H1 (cell line): ENCODE data around the gene FHIT. TPM values are rescaled to one million over a fixed set of nuclear protein-coding genes. Genes with fewer than 3 reads are reported as not detected.

Experiments
- CTCF ChIA-PET: fragments of 300-600 bp; sonication (Branson Sonifier 250); formaldehyde crosslinking; loops from one replicate; lab custom pipeline; 2021; ENCODE audit not compliant: partially characterized antibody; lab: Charles Lee
- POLR2A ChIA-PET: fragments of 300-600 bp; sonication (Branson Sonifier 250); formaldehyde crosslinking; loops from one replicate; lab custom pipeline; 2021; ENCODE audit warnings: inconsistent platforms; ENCODE audit not compliant: partially characterized antibody; lab: Charles Lee
- DNase-seq, 2 experiments: peaks; one replicate each; pipeline versions ENCODE4 v3.0.0 to v3.0.0-alpha.2; 2010 to 2022; ENCODE audit warnings: low spot score in 2 of 2, low read depth in 1 of 2, mixed read lengths in 1 of 2
- FAIRE-seq: peaks from 2 replicates; lab custom pipeline; 2011; peaks lifted over from hg19 to GRCh38; lab: Jason Lieb, UNC
- H2AFZ ChIP-seq: 2 replicates; pipeline ENCODE4 v1.8.1; 2012; ENCODE audit warnings: low read length, inconsistent platforms
- H2AK5ac ChIP-seq: 2 replicates; pipeline ENCODE4 v1.6.1; 2013; ENCODE audit warnings: low read depth, low read length
- H2BK120ac ChIP-seq: replicated peaks from 2 replicates; pipeline ENCODE3; 2013; ENCODE audit warnings: low read depth, low read length, inconsistent platforms
- H2BK12ac ChIP-seq: 2 replicates; pipeline ENCODE4 v1.6.1; 2013; ENCODE audit warnings: low read depth, low read length
- H2BK15ac ChIP-seq: 2 replicates; pipeline ENCODE4 v1.6.1; 2013; ENCODE audit warnings: low read length
- H2BK20ac ChIP-seq: 2 replicates; pipeline ENCODE4 v1.6.1; 2013; ENCODE audit warnings: low read length
- H2BK5ac ChIP-seq: 2 replicates; pipeline ENCODE4 v1.6.1; 2013; ENCODE audit warnings: low read depth, low read length
- H3K14ac ChIP-seq: 2 replicates; pipeline ENCODE4 v1.6.1; 2013; ENCODE audit warnings: inconsistent platforms; ENCODE audit not compliant: insufficient read length
- H3K18ac ChIP-seq: 2 replicates; pipeline ENCODE4 v1.6.1; 2013; ENCODE audit warnings: low read length; ENCODE audit errors: extremely low read depth
- H3K23ac ChIP-seq: 2 replicates; pipeline ENCODE4 v1.6.1; 2013; ENCODE audit warnings: inconsistent platforms; ENCODE audit not compliant: insufficient read length
- H3K23me2 ChIP-seq: 2 replicates; pipeline ENCODE4 v1.6.1; 2013; ENCODE audit warnings: low read depth, low read length
- H3K27ac ChIP-seq: 2 replicates; pipeline ENCODE4 v1.6.1; 2011; ENCODE audit warnings: low read depth, low read length, inconsistent platforms
- H3K27me3 ChIP-seq, 4 experiments: replicated peaks in 1 of 4; 1 replicate in 1 of 4; 2 replicates in 3 of 4; pipeline versions ENCODE4 v1.6.1 to v1.8.1; 2011 to 2013; ENCODE audit warnings: low read length in 3 of 4, mild to moderate bottlenecking in 3 of 4, inconsistent platforms in 2 of 4, mixed read lengths in 2 of 4, moderate library complexity in 1 of 4; ENCODE audit not compliant: control insufficient read depth in 3 of 4, insufficient read depth in 3 of 4; ENCODE audit errors: extremely low read depth in 1 of 4
- H3K36me3 ChIP-seq, 4 experiments: 2 replicates each; pipeline versions ENCODE4 v1.6.1 to v1.8.1; 2011 to 2013; ENCODE audit warnings: mild to moderate bottlenecking in 4 of 4, low read length in 3 of 4, moderate library complexity in 2 of 4, control low read depth in 1 of 4, inconsistent platforms in 1 of 4; ENCODE audit not compliant: insufficient read depth in 4 of 4, control insufficient read depth in 2 of 4
- H3K4ac ChIP-seq: replicated peaks from 2 replicates; pipeline ENCODE3; 2013; ENCODE audit warnings: low read length, low read depth, mixed read lengths, inconsistent platforms; ENCODE audit not compliant: insufficient read length
- H3K4me1 ChIP-seq, 4 experiments: replicated peaks in 1 of 4; 1 replicate in 1 of 4; 2 replicates in 3 of 4; pipeline versions ENCODE4 v1.6.1 to v1.8.1; 2011 to 2013; ENCODE audit warnings: low read length in 3 of 4, inconsistent platforms in 2 of 4, mixed read lengths in 1 of 4; ENCODE audit not compliant: insufficient read depth in 4 of 4, control insufficient read depth in 3 of 4
- H3K4me2 ChIP-seq, 2 experiments: 2 replicates each; pipeline versions ENCODE4 v1.6.1 to v1.8.1; 2011 to 2013; ENCODE audit warnings: low read depth in 2 of 2, low read length in 2 of 2, control low read depth in 1 of 2, inconsistent platforms in 1 of 2, mild to moderate bottlenecking in 1 of 2; ENCODE audit not compliant: insufficient read depth in 1 of 2
- H3K4me3 ChIP-seq, 4 experiments: fragments of 200-600, 300-600 bp in 1 of 4; sonication (generic), shearing (Covaris generic), sonication (Bioruptor Twin) in 1 of 4; 2 replicates each; pipeline versions ENCODE4 v1.5.1 to v1.8.1; 2011 to 2016; ENCODE audit warnings: low read length in 4 of 4, low read depth in 3 of 4, control low read depth in 2 of 4, inconsistent platforms in 2 of 4, mild to moderate bottlenecking in 2 of 4, mixed read lengths in 1 of 4, moderate library complexity in 1 of 4; ENCODE audit not compliant: insufficient read depth in 2 of 4; ENCODE audit errors: extremely low read depth in 1 of 4
- H3K56ac ChIP-seq: replicated peaks from 2 replicates; pipeline ENCODE3; 2013; ENCODE audit warnings: low read depth, mild to moderate bottlenecking, mixed read lengths, low read length, inconsistent platforms; ENCODE audit not compliant: insufficient read length
- H3K79me1 ChIP-seq: 2 replicates; pipeline ENCODE4 v1.6.1; 2013; ENCODE audit warnings: low read depth, low read length, control low read depth
- H3K79me2 ChIP-seq, 2 experiments: 2 replicates each; pipeline versions ENCODE4 v1.6.1 to v1.8.1; 2012 to 2013; ENCODE audit warnings: low read length in 2 of 2, mild to moderate bottlenecking in 2 of 2, inconsistent platforms in 1 of 2; ENCODE audit not compliant: insufficient read depth in 2 of 2, control insufficient read depth in 1 of 2
- H3K9ac ChIP-seq, 4 experiments: replicated peaks in 1 of 4; 1 replicate in 1 of 4; 2 replicates in 3 of 4; pipeline versions ENCODE4 v1.6.1 to v1.8.1; 2011 to 2013; ENCODE audit warnings: low read depth in 3 of 4, low read length in 3 of 4, control low read depth in 2 of 4, mild to moderate bottlenecking in 2 of 4, moderate library complexity in 2 of 4, inconsistent platforms in 1 of 4; ENCODE audit errors: extremely low read depth in 1 of 4
- H3K9me3 ChIP-seq, 2 experiments: 2 replicates each; pipeline versions ENCODE4 v1.6.1 to v1.8.1; 2012 to 2013; ENCODE audit warnings: mild to moderate bottlenecking in 2 of 2, moderate library complexity in 2 of 2, control low read depth in 1 of 2, inconsistent platforms in 1 of 2, low read depth in 1 of 2, low read length in 1 of 2, mixed read lengths in 1 of 2; ENCODE audit not compliant: insufficient read depth in 2 of 2
- H4K20me1 ChIP-seq, 2 experiments: replicated peaks in 1 of 2; 2 replicates each; pipeline versions ENCODE3 to v1.8.1; 2011 to 2013; ENCODE audit warnings: inconsistent platforms in 2 of 2, low read length in 2 of 2, mild to moderate bottlenecking in 1 of 2; ENCODE audit not compliant: insufficient read depth in 2 of 2, control insufficient read depth in 1 of 2
- H4K5ac ChIP-seq: 2 replicates; pipeline ENCODE4 v1.6.1; 2013; ENCODE audit warnings: low read length, low read depth, mixed read lengths, inconsistent platforms; ENCODE audit not compliant: insufficient read length
- H4K8ac ChIP-seq: 2 replicates; pipeline ENCODE4 v1.8.0; 2013; ENCODE audit warnings: mild to moderate bottlenecking, moderate library complexity, low read length, inconsistent platforms; ENCODE audit not compliant: insufficient read depth; ENCODE audit errors: extremely low read depth
- H4K91ac ChIP-seq: replicated peaks from 2 replicates; pipeline ENCODE3; 2013; ENCODE audit warnings: low read length, mixed read lengths, inconsistent platforms; ENCODE audit not compliant: insufficient read length
- CBX8 ChIP-seq: fragments of 300-800, 300-1000 bp; sonication (generic); IDR thresholded peaks from 2 replicates; pipeline ENCODE4 v1.7.1; 2016; ENCODE audit warnings: low read depth, low read length, borderline replicate concordance
- HDAC6 ChIP-seq: IDR thresholded peaks from one replicate; pipeline ENCODE4 v1.7.1; 2012; ENCODE audit warnings: low read depth, mild to moderate bottlenecking, inconsistent platforms, low read length, moderate library complexity
- KDM5A ChIP-seq: fragments of 200-600 bp; IDR thresholded peaks from 2 replicates; pipeline ENCODE4 v1.7.1; 2012; ENCODE audit warnings: mild to moderate bottlenecking, low read length, inconsistent platforms, mixed read lengths
- NRF1 ChIP-seq: IDR thresholded peaks from 2 replicates; pipeline ENCODE4 v1.6.1; 2011; ENCODE audit warnings: mild to moderate bottlenecking, low read depth, low read length, improper control_type of control experiment
- POLR2AphosphoS5 ChIP-seq: IDR thresholded peaks from 2 replicates; pipeline ENCODE4 v1.6.1; 2011; ENCODE audit warnings: low read depth, low read length
- SIN3A ChIP-seq, 2 experiments: IDR thresholded peaks in 1 of 2; conservative IDR thresholded peaks in 1 of 2; 2 replicates each; pipeline ENCODE4 v1.6.1; 2011 to 2012; ENCODE audit warnings: low read length in 2 of 2, improper control_type of control experiment in 1 of 2, low read depth in 1 of 2, mild to moderate bottlenecking in 1 of 2
- WGBS, 2 experiments: shearing (Covaris generic) in 1 of 2; methylation state at CpG; one replicate each; pipeline versions ENCODE4 v1.1.6 to v1.1.7; 2013 to 2015; ENCODE audit warnings: low lambda C conversion rate in 2 of 2, mixed read lengths in 2 of 2, inconsistent platforms in 1 of 2, low coverage in 1 of 2, missing lambda C conversion rate in 1 of 2; ENCODE audit not compliant: insufficient replicate concordance in 2 of 2, insufficient coverage in 1 of 2, insufficient read length in 1 of 2; ENCODE audit errors: extremely low coverage in 1 of 2, missing lambda C conversion rate in 1 of 2; 5-methylcytosine and 5-hydroxymethylcytosine counted together
- polyA plus RNA-seq, 7 experiments: library from polyadenylated mRNA; depleted of rRNA in 3 of 7; stranded (reverse) in 5 of 7; unstranded in 2 of 7; fragments of >200 nt in 5 of 7; fragments of 200-250 nt in 2 of 7; gene quantifications; 1 replicate in 5 of 7; 2 replicates in 1 of 7; 4 replicates in 1 of 7; pipeline versions ENCODE4 v1.2.1 to v1.2.3, GENCODE V29; 2011 to 2013; ENCODE audit warnings: missing spikeins in 2 of 7, mixed read lengths in 2 of 7
- total RNA-seq: library from RNA; stranded (reverse); fragmentation: NEBNext Ultra II Directional; extraction: Animal tissue kit (Norgen Biotek cat#: 25700); gene quantifications from 2 replicates; pipeline ENCODE4 v1.2.1, GENCODE V29; 2021

FHIT gene
- total and polyA plus RNA-seq, 2 of the 8 experiments (the other 6 are each of a cell fraction or from before 2014, with no cell fraction given), result 1.2 to 3.2 TPM

- no peaks in the 10 kb centered on the region for H3K36me3 ChIP-seq
- no peak for FAIRE-seq
- TF ChIP-seq HDAC6 (no peak), SIN3A (conservative IDR thresholded peaks at IDR 0.05 in 1 of 2, IDR thresholded peaks at IDR 0.05 in 1 of 2; ENCODE audit: low read depth in 1 of 2, low read length in 2 of 2) (no peak), CBX8 (no peak), POLR2AphosphoS5 (no peak), NRF1 (no peak), KDM5A (no peak)
Measured at GRCh38 chr3:60102154-60102553, 1149.1 kb downstream of the FHIT start.

More at GRCh38 chr3:60102154-60102553, 1149.1 kb downstream of the FHIT start:
- no peak overlapping the region for H2AK5ac ChIP-seq
- H3K23ac ChIP-seq, result no peak overlapping the region
- H3K9ac ChIP-seq, result no peak overlapping the region
- no peak overlapping the region for H3K4me2 ChIP-seq
- POLR2A ChIA-PET, result no interaction called here
- H3K79me1 ChIP-seq, result no peaks in the 10 kb centered on the region
- no peak overlapping the region for H4K5ac ChIP-seq
- no peak overlapping the region for H2BK15ac ChIP-seq
- H3K4ac ChIP-seq, result no peak overlapping the region
- H3K4me3 ChIP-seq, result no peak overlapping the region
- H3K27ac ChIP-seq, result no peak overlapping the region
- H2BK5ac ChIP-seq, result no peak overlapping the region
- no peaks in the 10 kb centered on the region for H3K4me1 ChIP-seq
- CTCF ChIA-PET, result interaction anchor here (0.6 kb wide), 1 partner anchor 54 kb away, joined by 4 read pairs; no protein-coding TSS in a partner anchor
- no peak overlapping the region for H2BK120ac ChIP-seq
- 100% methylated on average over 4 of the region's 4 CpGs; no CpG with 5 or more reads in 1 of the 2 experiments for WGBS, 2 experiments
- no peak overlapping the region for H2BK12ac ChIP-seq
- H3K79me2 ChIP-seq, result no peaks in the 10 kb centered on the region
- H3K9me3 ChIP-seq, result no peaks in the 10 kb centered on the region
- H4K8ac ChIP-seq, result no peak overlapping the region
- no peaks in the 10 kb centered on the region for H3K23me2 ChIP-seq
- no peak overlapping the region for H4K91ac ChIP-seq
- no peak overlapping the region for H3K14ac ChIP-seq
- H3K27me3 ChIP-seq, result no peaks in the 10 kb centered on the region
- no peak overlapping the region for H3K18ac ChIP-seq
- H2BK20ac ChIP-seq, result no peak overlapping the region
- no peak for DNase-seq
- no peaks in the 10 kb centered on the region for H4K20me1 ChIP-seq
- H3K56ac ChIP-seq, result no peak overlapping the region
- no peak overlapping the region for H2AFZ ChIP-seq
